Activated T-helper 17 cell treated with anti-CD3 and anti-CD28 coated beads, Interleukin-2, amount 50 U/mL, for 72 hours (primary cell): ENCODE results near the gene SLC7A4. TPM values are rescaled to one million over a fixed set of nuclear protein-coding genes. Genes with fewer than 3 reads are reported as not detected.

Experiments used
- ATAC-seq: fragments of 150-1000 bp; cut with Tn5 transposase; replicated peaks from 2 replicates; pipeline ENCODE4 v1.10.0; 2021; ENCODE audit warnings: mild to moderate bottlenecking, moderate library complexity
- H3K27ac Mint-ChIP-seq: one replicate; pipeline ENCODE4 v1.8.0; 2022; ENCODE audit warnings: mixed read lengths
- H3K27me3 Mint-ChIP-seq: one replicate; pipeline ENCODE4 v1.8.0; 2022; ENCODE audit warnings: mixed read lengths
- H3K36me3 Mint-ChIP-seq: one replicate; pipeline ENCODE4 v1.8.0; 2022; ENCODE audit warnings: low read depth, mild to moderate bottlenecking, mixed read lengths
- H3K4me1 Mint-ChIP-seq: one replicate; pipeline ENCODE4 v1.8.0; 2022; ENCODE audit warnings: mixed read lengths
- H3K4me3 Mint-ChIP-seq: one replicate; pipeline ENCODE4 v1.8.0; 2022; ENCODE audit warnings: mild to moderate bottlenecking, mixed read lengths
- H3K9me3 Mint-ChIP-seq: one replicate; pipeline ENCODE4 v1.8.0; 2022; ENCODE audit warnings: mixed read lengths
- total RNA-seq, 2 donors: library from RNA; stranded (reverse); gene quantifications; one replicate each; pipeline ENCODE4 v1.2.3, GENCODE V29; 2022

Gene SLC7A4
- total RNA-seq, 2 donors from 2014 or later, result not detected

GRCh38 chr22:20994902-20995241 is 37.5 kb downstream of the SLC7A4 start:
- Mint-ChIP-seq H3K36me3 (peaks cover 38% of the 10 kb centered on the region), H3K4me3 (no peak overlapping the region), H3K27ac (no peak overlapping the region), H3K4me1 (no peaks in the 10 kb centered on the region), H3K27me3 (no peaks in the 10 kb centered on the region), H3K9me3 (no peaks in the 10 kb centered on the region)
- ATAC-seq, result no peak

- no peaks in the 10 kb centered on the region for H3K9me3 Mint-ChIP-seq
- ATAC-seq, result no peak
- no peaks in the 10 kb centered on the region for H3K27me3 Mint-ChIP-seq
- no peak overlapping the region for H3K4me3 Mint-ChIP-seq
- no peak overlapping the region for H3K27ac Mint-ChIP-seq
- peaks cover 36% of the 10 kb centered on the region for H3K36me3 Mint-ChIP-seq
- H3K4me1 Mint-ChIP-seq, result no peaks in the 10 kb centered on the region
Measured at GRCh38 chr22:20994128-20994901, 38.0 kb downstream of the SLC7A4 start.

- peaks cover 29% of the 10 kb centered on the region for H3K36me3 Mint-ChIP-seq
- ATAC-seq, result no peak
- H3K27ac Mint-ChIP-seq, result no peak overlapping the region
- H3K4me1 Mint-ChIP-seq, result no peaks in the 10 kb centered on the region
- no peaks in the 10 kb centered on the region for H3K9me3 Mint-ChIP-seq
- H3K4me3 Mint-ChIP-seq, result no peak overlapping the region
- H3K27me3 Mint-ChIP-seq, result no peaks in the 10 kb centered on the region
Measured at GRCh38 chr22:20993304-20994127, 38.8 kb downstream of the SLC7A4 start.

- no peaks in the 10 kb centered on the region for H3K27me3 Mint-ChIP-seq
- ATAC-seq, result no peak
- peaks cover 29% of the 10 kb centered on the region for H3K36me3 Mint-ChIP-seq
- no peaks in the 10 kb centered on the region for H3K4me1 Mint-ChIP-seq
- H3K9me3 Mint-ChIP-seq, result no peaks in the 10 kb centered on the region
- H3K4me3 Mint-ChIP-seq, result no peak overlapping the region
- no peak overlapping the region for H3K27ac Mint-ChIP-seq
Measured at GRCh38 chr22:20992456-20993303, 39.7 kb downstream of the SLC7A4 start.

- no peaks in the 10 kb centered on the region for H3K9me3 Mint-ChIP-seq
- ATAC-seq, result no peak
- H3K36me3 Mint-ChIP-seq, result peaks cover 35% of the 10 kb centered on the region
- no peaks in the 10 kb centered on the region for H3K4me1 Mint-ChIP-seq
- no peak overlapping the region for H3K27ac Mint-ChIP-seq
- H3K27me3 Mint-ChIP-seq, result no peaks in the 10 kb centered on the region
- H3K4me3 Mint-ChIP-seq, result no peak overlapping the region
Measured at GRCh38 chr22:20992056-20992442, 40.3 kb downstream of the SLC7A4 start.

- peaks cover 39% of the 10 kb centered on the region for H3K36me3 Mint-ChIP-seq
- ATAC-seq, result no peak
- no peaks in the 10 kb centered on the region for H3K27me3 Mint-ChIP-seq
- peaks cover 2% of the 10 kb centered on the region for H3K4me1 Mint-ChIP-seq
- no peak overlapping the region for H3K27ac Mint-ChIP-seq
- no peak overlapping the region for H3K4me3 Mint-ChIP-seq
- no peaks in the 10 kb centered on the region for H3K9me3 Mint-ChIP-seq
Measured at GRCh38 chr22:20991252-20992055, 40.9 kb downstream of the SLC7A4 start.

GRCh38 chr22:20990184-20991180 is 41.9 kb downstream of the SLC7A4 start:
- Mint-ChIP-seq H3K36me3 (peaks cover 42% of the 10 kb centered on the region), H3K27me3 (no peaks in the 10 kb centered on the region), H3K27ac (no peak overlapping the region), H3K4me1 (peaks cover 6% of the 10 kb centered on the region), H3K4me3 (no peak overlapping the region), H3K9me3 (no peaks in the 10 kb centered on the region)
- ATAC-seq, result no peak

GRCh38 chr22:20989323-20990138 is 42.8 kb downstream of the SLC7A4 start:
- H3K36me3 Mint-ChIP-seq, result peaks cover 45% of the 10 kb centered on the region
- no peak overlapping the region for H3K27ac Mint-ChIP-seq
- no peaks in the 10 kb centered on the region for H3K27me3 Mint-ChIP-seq
- H3K9me3 Mint-ChIP-seq, result no peaks in the 10 kb centered on the region
- no peak for ATAC-seq
- H3K4me3 Mint-ChIP-seq, result no peak overlapping the region
- H3K4me1 Mint-ChIP-seq, result peaks cover 6% of the 10 kb centered on the region

GRCh38 chr22:20988573-20989322 is 43.6 kb downstream of the SLC7A4 start:
- H3K27me3 Mint-ChIP-seq, result no peaks in the 10 kb centered on the region

GRCh38 chr22:20987375-20987774 is 45.0 kb downstream of the SLC7A4 start:
- H3K36me3 Mint-ChIP-seq, result peaks cover 50% of the 10 kb centered on the region
- ATAC-seq, result no peak
- no peak overlapping the region for H3K27ac Mint-ChIP-seq

More at GRCh38 chr22:20988573-20989322, 43.6 kb downstream of the SLC7A4 start:
- Mint-ChIP-seq H3K9me3 (no peaks in the 10 kb centered on the region), H3K36me3 (peaks cover 53% of the 10 kb centered on the region), H3K27ac (no peak overlapping the region), H3K4me1 (peaks cover 11% of the 10 kb centered on the region), H3K4me3 (no peak overlapping the region)
- ATAC-seq, result no peak

GRCh38 chr22:20986365-20986764 is 46.0 kb downstream of the SLC7A4 start:
- H3K4me1 Mint-ChIP-seq, result peaks cover 16% of the 10 kb centered on the region
- H3K27ac Mint-ChIP-seq, result peak overlapping the region; percentile 3
- no peak for ATAC-seq
- H3K27me3 Mint-ChIP-seq, result no peaks in the 10 kb centered on the region
- peaks cover 45% of the 10 kb centered on the region for H3K36me3 Mint-ChIP-seq
- H3K4me3 Mint-ChIP-seq, result no peak overlapping the region
- H3K9me3 Mint-ChIP-seq, result no peaks in the 10 kb centered on the region

More at GRCh38 chr22:20987375-20987774, 45.0 kb downstream of the SLC7A4 start:
- no peak overlapping the region for H3K4me3 Mint-ChIP-seq
- no peaks in the 10 kb centered on the region for H3K27me3 Mint-ChIP-seq
- H3K9me3 Mint-ChIP-seq, result no peaks in the 10 kb centered on the region
- peaks cover 16% of the 10 kb centered on the region for H3K4me1 Mint-ChIP-seq

- ATAC-seq, result no peak
- H3K4me1 Mint-ChIP-seq, result peaks cover 16% of the 10 kb centered on the region
- no peak overlapping the region for H3K27ac Mint-ChIP-seq
- no peaks in the 10 kb centered on the region for H3K9me3 Mint-ChIP-seq
- no peak overlapping the region for H3K4me3 Mint-ChIP-seq
- H3K36me3 Mint-ChIP-seq, result peaks cover 43% of the 10 kb centered on the region
- no peaks in the 10 kb centered on the region for H3K27me3 Mint-ChIP-seq
Measured at GRCh38 chr22:20985720-20986119, 46.6 kb downstream of the SLC7A4 start.
